Keratinocyte (primary cell): ENCODE measurements around the gene LRRC63. TPM values are rescaled to one million over a fixed set of nuclear protein-coding genes. Genes with fewer than 3 reads are reported as not detected.

Source experiments
- DNase-seq: peaks from one replicate; pipeline ENCODE4 v3.0.0-alpha.2; 2011; ENCODE audit warnings: low read depth, missing footprints, low spot score
- FAIRE-seq: peaks from 2 replicates; lab custom pipeline; 2011; peaks lifted over from hg19 to GRCh38; lab: Jason Lieb, UNC
- H2AFZ ChIP-seq: 2 replicates; pipeline ENCODE4 v1.6.0; 2012; ENCODE audit warnings: low read length, control low read depth, inconsistent platforms; ENCODE audit not compliant: control insufficient read depth
- H3K27ac ChIP-seq: 2 replicates; pipeline ENCODE4 v1.5.1; 2011; ENCODE audit warnings: low read length; ENCODE audit not compliant: control insufficient read depth, insufficient read depth
- H3K27me3 ChIP-seq: 3 replicates; pipeline ENCODE4 v1.6.0; 2011; ENCODE audit warnings: low read length; ENCODE audit not compliant: control insufficient read depth, insufficient read depth; ENCODE audit errors: extremely low read depth
- H3K36me3 ChIP-seq, 2 experiments: 2 replicates in 1 of 2; 3 replicates in 1 of 2; pipeline ENCODE4 v1.5.1; 2011; ENCODE audit warnings: low read length in 2 of 2, mild to moderate bottlenecking in 1 of 2; ENCODE audit not compliant: control insufficient read depth in 2 of 2, insufficient read depth in 2 of 2; ENCODE audit errors: extremely low read depth in 1 of 2
- H3K4me1 ChIP-seq: 3 replicates; pipeline ENCODE4 v1.5.1; 2011; ENCODE audit warnings: low read length; ENCODE audit not compliant: control insufficient read depth, insufficient read depth; ENCODE audit errors: extremely low read depth
- H3K4me2 ChIP-seq: 3 replicates; pipeline ENCODE4 v1.6.0; 2011; ENCODE audit warnings: low read depth, low read length; ENCODE audit not compliant: control insufficient read depth, insufficient read depth; ENCODE audit errors: extremely low read depth
- H3K4me3 ChIP-seq, 3 experiments: fragments of 200-600 bp in 1 of 3; sonication (generic) in 1 of 3; 2 replicates in 2 of 3; 3 replicates in 1 of 3; pipeline ENCODE4 v1.5.1; 2011 to 2016; ENCODE audit warnings: low read length in 3 of 3, mild to moderate bottlenecking in 3 of 3, control low read depth in 2 of 3, inconsistent platforms in 1 of 3, low read depth in 1 of 3, mixed read lengths in 1 of 3, mixed run types in 1 of 3, moderate library complexity in 1 of 3; ENCODE audit not compliant: control insufficient read depth in 2 of 3, insufficient read depth in 2 of 3; ENCODE audit errors: extremely low read depth in 1 of 3
- H3K79me2 ChIP-seq: 2 replicates; pipeline ENCODE4 v1.6.0; 2012; ENCODE audit warnings: low read length; ENCODE audit not compliant: control insufficient read depth, insufficient read depth
- H3K9ac ChIP-seq: 3 replicates; pipeline ENCODE4 v1.6.0; 2011; ENCODE audit warnings: low read length; ENCODE audit not compliant: control insufficient read depth, insufficient read depth; ENCODE audit errors: extremely low read depth
- H3K9me1 ChIP-seq: 3 replicates; pipeline ENCODE4 v1.6.0; 2011; ENCODE audit warnings: low read length; ENCODE audit not compliant: control insufficient read depth, insufficient read depth; ENCODE audit errors: extremely low read depth
- H3K9me3 ChIP-seq: 2 replicates; pipeline ENCODE4 v1.5.1; 2012; ENCODE audit warnings: low read depth, low read length; ENCODE audit not compliant: control insufficient read depth
- H4K20me1 ChIP-seq: 3 replicates; pipeline ENCODE4 v1.6.0; 2011; ENCODE audit warnings: low read length; ENCODE audit not compliant: control insufficient read depth, insufficient read depth; ENCODE audit errors: extremely low read depth
- CTCF ChIP-seq, 3 experiments: IDR thresholded peaks in 1 of 3; conservative IDR thresholded peaks in 1 of 3; optimal IDR thresholded peaks in 1 of 3; 2 replicates in 2 of 3; 3 replicates in 1 of 3; pipeline versions ENCODE3 to v1.5.1; 2011; ENCODE audit warnings: low read length in 3 of 3, mild to moderate bottlenecking in 3 of 3, moderate library complexity in 2 of 3, control low read depth in 1 of 3, inconsistent platforms in 1 of 3; ENCODE audit not compliant: insufficient read depth in 2 of 3; ENCODE audit errors: extremely low read depth in 1 of 3
- EZH2 ChIP-seq: IDR thresholded peaks from one replicate; pipeline ENCODE4 v1.6.1; 2012; ENCODE audit warnings: inconsistent platforms, mild to moderate bottlenecking, low read length, moderate library complexity
- dilution Hi-C: fragments of 300-500 bp; cut with MboI; formaldehyde crosslinking; loops from one replicate; pipeline ENCODE4 v1.7.0; 2020; ENCODE audit warnings: low sequenced_read_pairs; ENCODE audit not compliant: extremely low pct_ligation_motif_present
- polyA plus RNA-seq, 5 experiments: library from polyadenylated mRNA; depleted of rRNA in 3 of 5; stranded (reverse) in 3 of 5; stranded (forward) in 1 of 5; unstranded in 1 of 5; fragments of >200 nt; gene quantifications; 1 replicate in 1 of 5; 2 replicates in 3 of 5; 3 replicates in 1 of 5; pipeline versions ENCODE4 v1.2.1 to v1.2.3, GENCODE V29; 2011 to 2012; ENCODE audit warnings: missing spikeins in 2 of 5, low read depth in 1 of 5, low replicate concordance in 1 of 5

The LRRC63 gene
- polyA plus RNA-seq, 1 donor (not counting 4 experiments of a cell fraction or from before 2014, with no cell fraction given) = not detected

- Histone ChIP-seq H2AFZ (no peak overlapping the region), H3K9me1 (no peaks in the 10 kb centered on the region), H3K4me1 (no peaks in the 10 kb centered on the region), H3K79me2 (no peaks in the 10 kb centered on the region), H3K9me3 (no peaks in the 10 kb centered on the region), H4K20me1 (no peaks in the 10 kb centered on the region), H3K9ac (no peak overlapping the region), H3K4me3 (no peak overlapping the region), H3K36me3 (no peaks in the 10 kb centered on the region), H3K27me3 (no peaks in the 10 kb centered on the region), H3K4me2 (no peak overlapping the region), H3K27ac (no peak overlapping the region)
- no peak for TF ChIP-seq CTCF (optimal IDR thresholded peaks at IDR 0.05 in 1 of 3, IDR thresholded peaks at IDR 0.05 in 1 of 3, conservative IDR thresholded peaks at IDR 0.05 in 1 of 3; ENCODE audit: extremely low read depth in 1 of 3, insufficient read depth in 2 of 3, low read length in 3 of 3)
- TF ChIP-seq EZH2 = no peak
- dilution Hi-C loops = no loop called here
- FAIRE-seq = no peak
- DNase-seq = no peak
These were observed 23.6 kb downstream of the LRRC63 start for GRCh38 chr13:46235286-46235685.

GRCh38 chr13:46265292-46265691, 53.6 kb downstream of the LRRC63 start:
- Histone ChIP-seq H3K4me1 (no peaks in the 10 kb centered on the region), H3K36me3 (no peaks in the 10 kb centered on the region), H3K9ac (no peak overlapping the region), H3K9me3 (no peaks in the 10 kb centered on the region), H3K79me2 (no peaks in the 10 kb centered on the region), H3K9me1 (no peaks in the 10 kb centered on the region), H3K4me2 (no peak overlapping the region), H2AFZ (no peak overlapping the region), H4K20me1 (no peaks in the 10 kb centered on the region), H3K27ac (no peak overlapping the region), H3K27me3 (no peaks in the 10 kb centered on the region), H3K4me3 (no peak overlapping the region)
- no peak for TF ChIP-seq CTCF (optimal IDR thresholded peaks at IDR 0.05 in 1 of 3, IDR thresholded peaks at IDR 0.05 in 1 of 3, conservative IDR thresholded peaks at IDR 0.05 in 1 of 3; ENCODE audit: extremely low read depth in 1 of 3, insufficient read depth in 2 of 3, low read length in 3 of 3)
- no peak for TF ChIP-seq EZH2
- dilution Hi-C loops = no loop called here
- no peak for DNase-seq
- FAIRE-seq = no peak
